Right atrium auricular region (tissue), 2 donors: ENCODE data around the gene NEURL2. TPM values are rescaled to one million over a fixed set of nuclear protein-coding genes. Genes with fewer than 3 reads are reported as not detected.

Experiments used
- DNase-seq: peaks from one replicate; pipeline ENCODE4 v3.0.0-alpha.2; 2019; ENCODE audit warnings: low spot score
- H3K27ac ChIP-seq, 2 donors: fragments of 200-600 bp; sonication (generic); 1 replicate in 1 of 2; 2 replicates in 1 of 2; pipeline ENCODE4 v1.5.1; 2016 to 2019
- H3K27me3 ChIP-seq, 2 donors: fragments of 200-600 bp; sonication (generic); one replicate each; pipeline versions ENCODE4 v1.5.1 to v1.6.0; 2017 to 2019
- H3K36me3 ChIP-seq: fragments of 200-600 bp; sonication (generic); one replicate; pipeline ENCODE4 v1.5.1; 2016
- H3K4me1 ChIP-seq, 2 donors: fragments of 200-600 bp; sonication (generic); one replicate each; pipeline versions ENCODE4 v1.5.1 to v1.6.0; 2017 to 2019
- H3K4me3 ChIP-seq, 2 donors: fragments of 200-600 bp; sonication (generic); 1 replicate in 1 of 2; 2 replicates in 1 of 2; pipeline ENCODE4 v1.5.1; 2017 to 2019; ENCODE audit warnings: mild to moderate bottlenecking in 1 of 2, moderate library complexity in 1 of 2
- H3K9me3 ChIP-seq, 2 donors: fragments of 200-600 bp; sonication (generic); one replicate each; pipeline ENCODE4 v1.5.1; 2019
- CTCF ChIP-seq, 2 donors: fragments of 200-600 bp; sonication (generic); IDR thresholded peaks; one replicate each; pipeline ENCODE4 v1.5.1; 2019; ENCODE audit warnings: antibody characterized with exemption in 2 of 2
- total RNA-seq, 2 donors: library from RNA; depleted of rRNA; stranded (reverse); fragments of >200 nt; gene quantifications; one replicate each; pipeline ENCODE4 v1.1.0, GENCODE V29; 2016

Gene NEURL2
- total RNA-seq, 2 donors from 2014 or later = 8.7 to 8.8 TPM

- H3K9me3 ChIP-seq = no peaks in the 10 kb centered on the region
- no peaks in the 10 kb centered on the region for H3K27me3 ChIP-seq
- no peaks in the 10 kb centered on the region for H3K36me3 ChIP-seq
Measured at GRCh38 chr20:45863543-45864470, 27.2 kb downstream of the NEURL2 start.

GRCh38 chr20:45861221-45862075, 29.6 kb downstream of the NEURL2 start:
- TF ChIP-seq CTCF (IDR thresholded peaks at IDR 0.05) = no peak
- no peak overlapping the region for H3K4me3 ChIP-seq

More at GRCh38 chr20:45863543-45864470, 27.2 kb downstream of the NEURL2 start:
- TF ChIP-seq CTCF (IDR thresholded peaks at IDR 0.05) = no peak
- no peaks in the 10 kb centered on the region for H3K4me1 ChIP-seq
- no peak overlapping the region for H3K4me3 ChIP-seq
- DNase-seq = no peak
- no peak overlapping the region for H3K27ac ChIP-seq

GRCh38 chr20:45860560-45861220, 30.3 kb downstream of the NEURL2 start:
- Histone ChIP-seq H3K4me1 (peaks cover 0 to 21% of the 10 kb centered on the region in 2 donors), H3K9me3 (no peaks in the 10 kb centered on the region), H3K4me3 (no peak overlapping the region), H3K36me3 (no peaks in the 10 kb centered on the region), H3K27me3 (no peaks in the 10 kb centered on the region), H3K27ac (no peak overlapping the region)
- no peak for DNase-seq
- TF ChIP-seq CTCF (IDR thresholded peaks at IDR 0.05) = no peak

More at GRCh38 chr20:45861221-45862075, 29.6 kb downstream of the NEURL2 start:
- Histone ChIP-seq H3K27me3 (no peaks in the 10 kb centered on the region), H3K27ac (no peak overlapping the region), H3K4me1 (peaks cover 0 to 13% of the 10 kb centered on the region in 2 donors), H3K9me3 (no peaks in the 10 kb centered on the region), H3K36me3 (no peaks in the 10 kb centered on the region)
- DNase-seq = no peak

GRCh38 chr20:45859916-45860315, 31.1 kb downstream of the NEURL2 start:
- Histone ChIP-seq H3K36me3 (no peaks in the 10 kb centered on the region), H3K27me3 (no peaks in the 10 kb centered on the region), H3K4me3 (no peak overlapping the region), H3K4me1 (peaks cover 0 to 29% of the 10 kb centered on the region in 2 donors), H3K27ac (no peak overlapping the region), H3K9me3 (no peaks in the 10 kb centered on the region)
- TF ChIP-seq CTCF (IDR thresholded peaks at IDR 0.05) = no peak
- no peak for DNase-seq

GRCh38 chr20:45857882-45858216, 33.2 kb downstream of the NEURL2 start:
- Histone ChIP-seq H3K9me3 (no peaks in the 10 kb centered on the region), H3K4me1 (peaks cover 0 to 33% of the 10 kb centered on the region in 2 donors), H3K27me3 (no peaks in the 10 kb centered on the region), H3K27ac (peak overlapping the region; percentile 72 to 80), H3K4me3 (peak overlapping the region; percentile 75 to 87), H3K36me3 (peaks cover 8% of the 10 kb centered on the region)
- DNase-seq = no peak
- no peak for TF ChIP-seq CTCF (IDR thresholded peaks at IDR 0.05)
